ENCODE measurements around the gene OPCML.

DNA sequence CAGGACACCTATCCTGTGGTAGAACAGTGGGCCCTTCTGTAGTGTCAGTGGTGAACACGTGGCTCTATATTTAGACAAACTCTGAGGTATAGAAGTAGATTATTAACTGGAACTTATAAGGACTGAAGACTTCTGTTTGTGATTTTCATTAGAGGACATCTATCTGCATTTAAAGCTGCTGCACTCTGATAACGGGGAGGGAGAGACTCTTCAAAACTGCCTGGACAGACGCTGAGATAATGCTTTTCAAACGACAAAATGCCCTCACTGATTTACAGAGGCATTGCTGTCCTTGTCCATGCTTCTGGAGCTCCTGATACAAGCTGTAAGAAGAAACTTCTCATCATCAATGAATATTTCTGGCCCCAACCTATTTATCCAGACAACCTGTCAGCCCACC lies 425.2 kb downstream of the OPCML start:
- TF ChIP-seq, protein P1, sequence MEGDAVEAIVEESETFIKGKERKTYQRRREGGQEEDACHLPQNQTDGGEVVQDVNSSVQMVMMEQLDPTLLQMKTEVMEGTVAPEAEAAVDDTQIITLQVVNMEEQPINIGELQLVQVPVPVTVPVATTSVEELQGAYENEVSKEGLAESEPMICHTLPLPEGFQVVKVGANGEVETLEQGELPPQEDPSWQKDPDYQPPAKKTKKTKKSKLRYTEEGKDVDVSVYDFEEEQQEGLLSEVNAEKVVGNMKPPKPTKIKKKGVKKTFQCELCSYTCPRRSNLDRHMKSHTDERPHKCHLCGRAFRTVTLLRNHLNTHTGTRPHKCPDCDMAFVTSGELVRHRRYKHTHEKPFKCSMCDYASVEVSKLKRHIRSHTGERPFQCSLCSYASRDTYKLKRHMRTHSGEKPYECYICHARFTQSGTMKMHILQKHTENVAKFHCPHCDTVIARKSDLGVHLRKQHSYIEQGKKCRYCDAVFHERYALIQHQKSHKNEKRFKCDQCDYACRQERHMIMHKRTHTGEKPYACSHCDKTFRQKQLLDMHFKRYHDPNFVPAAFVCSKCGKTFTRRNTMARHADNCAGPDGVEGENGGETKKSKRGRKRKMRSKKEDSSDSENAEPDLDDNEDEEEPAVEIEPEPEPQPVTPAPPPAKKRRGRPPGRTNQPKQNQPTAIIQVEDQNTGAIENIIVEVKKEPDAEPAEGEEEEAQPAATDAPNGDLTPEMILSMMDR (IDR thresholded peaks at IDR 0.05; ENCODE audit: low read length) = no peak
- no peak for TF ChIP-seq EZH2 (IDR thresholded peaks at IDR 0.05; ENCODE audit: borderline replicate concordance, low read length)

Measured in OCI-LY1 (cell line).